Stomach (tissue), 4 donors: ENCODE results near the gene CERK.

Source experiments
- CTCF ChIP-seq, 7 experiments: fragments of 450-650 bp in 4 of 7; fragments of 200-600 bp in 3 of 7; sonication (generic) in 3 of 7; IDR thresholded peaks; one replicate each; pipeline ENCODE4 v1.5.1; 2016 to 2019; ENCODE audit warnings: antibody characterized with exemption in 7 of 7, control low read depth in 2 of 7, mild to moderate bottlenecking in 1 of 7
- EP300 ChIP-seq: sonication (generic); formaldehyde crosslinking; IDR thresholded peaks from one replicate; pipeline ENCODE4 v1.6.1; 2017; ENCODE audit warnings: antibody characterized with exemption
- POLR2A ChIP-seq, 4 donors: fragments of 450-650 bp; IDR thresholded peaks; one replicate each; pipeline ENCODE4 v1.6.1; 2016; ENCODE audit warnings: antibody characterized with exemption in 4 of 4, control low read depth in 2 of 4, mild to moderate bottlenecking in 1 of 4, moderate library complexity in 1 of 4

- TF ChIP-seq POLR2A (IDR thresholded peaks at IDR 0.05): no peak
- TF ChIP-seq CTCF (IDR thresholded peaks at IDR 0.05): no peak
- no peak for TF ChIP-seq EP300
Measured at GRCh38 chr22:46738647-46739093, 618 bp upstream of the CERK start.
